Dermis microvascular lymphatic vessel endothelial cell (primary cell): Measurements from ENCODE around the gene OSMR. TPM values are rescaled to one million over a fixed set of nuclear protein-coding genes. Genes with fewer than 3 reads are reported as not detected.
"Not testable (repeated sequence)": the region's sequence is repeated elsewhere in the genome, so short reads cannot be mapped to it uniquely, and the experiment has no call there.

ENCODE experiments used
- DNase-seq, 2 donors: peaks; one replicate each; pipeline versions ENCODE4 v3.0.0 to v3.0.0-alpha.2; 2010; ENCODE audit warnings: low read depth in 2 of 2
- total RNA-seq: library from RNA; depleted of rRNA; stranded (reverse); fragments of >200 nt; gene quantifications from 2 replicates; pipeline ENCODE4 v1.2.1, GENCODE V29; 2014

Gene OSMR
- total RNA-seq, 1 donor from 2014 or later, result 8.0 TPM

- DNase-seq, result no peak
Measured at GRCh38 chr5:38830521-38831051, 15.2 kb upstream of the OSMR start.

DNA sequence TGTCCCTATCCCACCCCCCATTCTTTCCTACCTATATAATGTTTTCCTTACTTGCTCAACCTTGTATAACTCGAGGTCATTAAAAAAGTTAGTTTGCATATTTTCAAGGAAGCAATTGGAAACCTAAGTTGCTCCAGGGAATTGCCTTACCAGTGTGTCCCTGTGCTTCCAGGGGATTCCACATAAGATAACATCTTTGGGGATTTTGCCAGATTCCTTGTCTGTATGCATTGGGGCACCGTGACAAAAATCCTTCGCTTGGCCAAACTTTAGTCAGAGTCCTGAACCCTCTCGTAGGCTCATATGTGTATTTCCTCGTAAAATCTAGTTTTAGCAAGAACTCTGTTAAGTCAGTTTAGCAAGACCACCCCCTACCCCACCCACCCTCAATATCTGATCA is 14.7 kb upstream of the OSMR start:
- DNase-seq, result no peak

DNA sequence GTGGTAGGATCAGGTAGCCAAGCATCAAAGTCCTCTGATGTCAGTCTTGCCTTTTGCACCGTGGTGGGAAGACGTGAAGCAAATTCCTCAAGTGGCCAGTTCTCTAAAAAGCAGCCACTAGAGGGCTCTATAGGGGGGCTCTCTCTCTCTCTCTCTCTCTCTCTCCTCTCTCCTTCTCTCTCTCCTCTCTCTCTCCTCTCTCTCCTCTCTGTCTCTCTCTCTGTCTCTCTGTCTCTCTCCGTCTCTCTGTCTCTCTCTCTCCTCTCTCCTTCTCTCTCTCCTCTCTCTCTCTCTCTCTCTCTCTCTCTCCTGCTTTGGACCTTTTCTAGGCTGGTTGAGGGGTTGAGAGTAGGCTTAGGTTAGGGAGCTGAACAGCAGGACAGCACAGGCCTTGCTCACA is 13.9 kb upstream of the OSMR start:
- peak in 1 of 2 donors; percentile 70 for DNase-seq

- DNase-seq, result no peak
Measured at GRCh38 chr5:38832810-38833209, 13.0 kb upstream of the OSMR start.

DNA sequence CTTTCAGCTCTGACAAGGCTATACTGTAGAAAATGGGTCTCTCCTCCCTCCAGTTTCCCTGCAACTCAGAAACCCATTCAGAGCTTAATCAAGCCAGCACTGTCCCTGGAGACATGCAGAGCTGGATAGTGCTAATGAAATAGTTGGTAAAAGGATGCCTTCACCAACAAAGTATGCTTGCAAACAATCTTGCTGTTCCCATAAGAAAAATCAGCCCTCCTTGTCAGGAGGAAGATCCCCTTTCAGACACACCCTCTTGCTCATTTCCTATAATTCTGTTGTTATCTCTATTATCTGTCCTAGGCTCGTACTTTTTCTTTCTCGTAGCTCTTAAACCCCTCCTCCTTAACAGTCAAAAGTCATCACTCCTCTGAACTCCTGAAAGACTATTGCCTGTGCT is 9.9 kb upstream of the OSMR start:
- DNase-seq, result peak in 1 of 2 donors; percentile 35

DNA sequence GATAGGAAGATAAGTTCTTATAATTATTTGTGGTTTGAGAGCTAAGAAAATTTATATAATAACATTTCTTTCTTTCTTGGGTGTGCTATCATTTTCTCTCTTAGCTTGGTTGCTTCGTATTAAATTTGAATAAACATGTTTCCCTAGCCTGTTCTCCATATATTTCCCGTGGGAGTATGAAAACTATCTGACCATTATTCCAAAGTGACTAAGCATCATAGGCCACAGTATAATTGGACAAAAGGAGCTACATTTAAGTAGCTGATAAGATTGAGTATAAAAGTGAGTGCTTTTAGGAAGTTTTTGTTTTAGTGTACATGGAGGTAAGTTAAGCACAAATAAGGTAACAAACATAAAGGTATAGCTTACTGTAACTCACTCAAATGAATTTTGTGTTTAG is 8.4 kb upstream of the OSMR start:
- no peak for DNase-seq

GRCh38 chr5:38837932-38838331 is 7.9 kb upstream of the OSMR start:
- DNase-seq, result no peak

DNA sequence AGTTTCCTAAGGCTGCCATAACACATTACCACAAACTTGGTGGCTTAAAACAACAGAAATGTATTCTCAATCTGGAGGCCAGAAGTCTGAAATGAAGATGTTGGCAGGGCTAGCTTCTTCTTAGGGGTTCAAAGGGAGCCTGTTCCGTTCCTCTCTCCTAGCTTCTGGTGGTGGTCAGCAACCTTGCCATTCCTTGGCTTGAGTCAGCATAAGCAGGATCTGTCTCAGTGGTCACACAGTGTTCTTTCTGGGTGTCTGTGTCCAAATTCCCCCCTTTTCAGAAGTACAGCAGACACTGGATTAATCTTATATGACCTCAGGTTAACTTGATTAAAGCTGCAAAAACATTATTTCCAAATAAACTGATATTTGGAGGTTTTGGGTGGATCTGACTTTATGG is 2.1 kb upstream of the OSMR start:
- DNase-seq, result no peak

- DNase-seq, result no peak
Measured at GRCh38 chr5:38846379-38847011, 683 bp downstream of the OSMR start.

- no peak for DNase-seq
Measured at GRCh38 chr5:38847559-38848347, 1.9 kb downstream of the OSMR start.

DNA sequence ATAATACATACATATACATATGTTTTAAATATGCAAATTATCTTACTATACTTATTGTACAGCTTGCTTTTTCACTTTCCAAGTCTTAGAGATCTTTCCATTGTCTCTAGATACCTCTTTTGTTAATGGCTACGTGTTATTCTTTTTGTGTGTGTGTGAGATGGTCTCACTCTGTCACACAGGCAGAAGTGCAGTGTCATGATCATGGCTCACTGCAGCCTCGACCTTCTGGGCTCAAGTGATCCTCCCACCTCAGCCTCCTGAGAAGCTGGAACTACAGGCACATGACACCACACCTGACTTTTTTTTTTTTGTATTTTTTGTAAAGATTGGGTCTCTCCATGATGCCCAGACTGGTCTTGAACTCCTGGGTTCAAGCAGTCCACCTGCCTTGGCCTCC is 2.8 kb downstream of the OSMR start:
- no peak for DNase-seq

DNA sequence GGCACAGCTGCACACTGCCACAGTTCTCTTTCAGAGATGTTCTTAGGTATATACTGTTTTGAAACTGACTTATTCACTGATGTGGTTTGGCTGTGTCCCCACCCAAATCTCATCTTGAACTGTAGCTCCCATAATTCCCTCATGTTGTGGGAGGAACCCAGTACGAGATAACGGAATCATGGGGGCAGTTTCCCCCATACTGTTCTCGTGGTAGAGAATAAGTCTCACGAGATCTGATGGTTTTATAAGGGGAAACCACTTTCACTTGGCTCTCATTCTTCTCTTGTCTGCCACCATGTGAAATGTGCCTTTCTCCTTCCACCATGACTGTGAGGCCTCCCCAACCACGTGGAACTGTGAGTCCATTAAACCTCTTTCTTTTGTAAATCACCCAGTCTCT is 5.8 kb downstream of the OSMR start:
- not testable (repeated sequence) for DNase-seq

DNA sequence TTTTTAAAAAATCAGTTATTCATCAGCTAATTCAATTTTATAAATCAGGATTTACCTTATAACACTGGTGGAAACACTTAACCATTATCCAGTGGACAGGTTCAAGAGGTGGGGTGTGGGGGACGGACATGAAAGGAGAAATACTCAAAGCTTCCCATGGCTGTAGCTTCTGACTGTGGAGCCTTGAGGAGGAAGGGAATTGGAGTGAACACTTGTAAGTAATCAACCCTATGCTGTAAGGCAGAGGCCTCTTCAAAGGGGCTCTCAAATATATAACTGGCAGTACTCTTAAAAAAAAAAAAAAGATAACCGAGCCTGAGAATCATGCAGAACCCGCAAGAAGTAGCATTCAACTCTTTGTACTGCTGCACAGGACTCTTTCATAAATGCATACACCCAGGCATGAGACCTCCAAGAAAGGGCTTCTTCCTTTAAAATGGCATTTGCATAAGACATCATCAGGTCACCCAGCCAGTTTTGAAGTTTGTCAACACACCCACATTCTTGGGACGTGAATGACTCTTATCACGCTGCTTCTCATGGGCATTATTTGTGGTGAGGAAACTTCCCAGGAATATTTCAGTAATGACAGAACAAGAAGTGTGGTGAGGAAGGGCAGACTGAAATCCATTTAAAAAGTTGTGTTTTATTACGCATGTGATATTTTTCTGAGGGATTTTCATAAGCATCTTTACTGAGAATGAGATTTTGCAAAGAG is 8.1 kb downstream of the OSMR start:
- no peak for DNase-seq

- DNase-seq, result no peak
Measured at GRCh38 chr5:38854907-38855306, 9.1 kb downstream of the OSMR start.

GRCh38 chr5:38856660-38857059 is 10.8 kb downstream of the OSMR start:
- no peak for DNase-seq

- no peak for DNase-seq
Measured at GRCh38 chr5:38858839-38859238, 13.0 kb downstream of the OSMR start.

- not testable (repeated sequence) for DNase-seq
Measured at GRCh38 chr5:38861986-38862770, 16.4 kb downstream of the OSMR start.

GRCh38 chr5:38866362-38867031 is 20.7 kb downstream of the OSMR start:
- DNase-seq, result no peak

GRCh38 chr5:38867032-38867398 is 21.2 kb downstream of the OSMR start:
- no peak for DNase-seq

- no peak for DNase-seq
Measured at GRCh38 chr5:38867416-38867815, 21.6 kb downstream of the OSMR start.

DNA sequence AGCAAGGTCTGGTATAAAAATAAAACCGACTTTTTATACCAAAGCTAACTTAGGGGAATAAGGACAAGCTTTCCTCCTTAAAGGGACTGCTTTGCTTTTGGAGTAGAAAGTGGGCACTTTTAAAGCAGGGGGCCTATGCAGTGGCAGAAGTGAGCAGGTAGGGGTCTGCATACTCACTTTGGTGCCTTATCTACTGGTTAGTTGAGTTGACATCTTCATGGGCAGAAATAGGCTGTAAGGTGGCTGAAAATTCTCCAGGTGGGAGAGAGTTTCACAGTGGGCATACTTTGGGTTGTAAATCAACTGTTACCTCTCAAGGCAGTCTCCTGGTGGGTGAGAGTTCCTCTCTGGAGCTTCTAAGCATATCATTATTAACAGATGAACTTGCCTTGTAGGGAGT is 24.8 kb downstream of the OSMR start:
- no peak for DNase-seq
